Measurements from ENCODE around the gene FTL.

DNA sequence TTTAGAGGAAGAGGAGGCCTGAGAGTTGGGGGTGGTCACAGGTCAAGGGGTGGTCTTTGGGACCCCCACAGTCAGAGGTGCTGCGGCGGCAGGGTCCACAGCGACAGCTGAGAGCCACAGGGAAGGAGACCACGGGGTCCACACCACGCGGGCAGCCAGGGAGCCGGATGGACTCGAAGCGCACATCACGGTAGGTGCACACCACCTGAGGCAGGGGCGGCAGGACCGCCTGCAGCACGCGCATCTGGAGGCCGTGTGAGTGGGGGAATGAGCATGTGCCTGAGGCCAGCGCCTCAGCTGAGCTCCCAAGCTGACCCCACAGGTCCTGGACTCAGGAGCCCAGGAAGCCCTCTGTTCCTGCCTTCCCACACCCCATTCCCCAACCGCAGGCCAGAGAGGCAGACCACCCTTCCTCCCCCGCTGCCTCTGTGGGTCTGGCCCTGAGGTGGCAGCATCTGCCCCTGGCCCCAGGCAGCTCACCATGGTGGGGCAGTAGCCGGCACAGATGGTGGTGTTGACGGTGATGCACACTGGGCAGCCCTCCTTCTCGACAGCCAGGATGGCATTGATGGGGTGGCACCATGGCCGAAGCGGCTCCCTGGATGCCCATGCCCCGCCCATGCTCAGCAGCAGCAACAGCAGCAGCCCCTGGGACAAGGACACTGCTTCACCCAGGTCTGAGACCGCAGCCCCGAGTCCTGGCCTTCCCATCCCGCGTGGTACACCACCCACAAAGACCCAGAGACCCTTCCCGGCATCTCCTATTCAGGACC lies 51.1 kb downstream of the FTL start:
- TF ChIP-seq, protein P1, sequence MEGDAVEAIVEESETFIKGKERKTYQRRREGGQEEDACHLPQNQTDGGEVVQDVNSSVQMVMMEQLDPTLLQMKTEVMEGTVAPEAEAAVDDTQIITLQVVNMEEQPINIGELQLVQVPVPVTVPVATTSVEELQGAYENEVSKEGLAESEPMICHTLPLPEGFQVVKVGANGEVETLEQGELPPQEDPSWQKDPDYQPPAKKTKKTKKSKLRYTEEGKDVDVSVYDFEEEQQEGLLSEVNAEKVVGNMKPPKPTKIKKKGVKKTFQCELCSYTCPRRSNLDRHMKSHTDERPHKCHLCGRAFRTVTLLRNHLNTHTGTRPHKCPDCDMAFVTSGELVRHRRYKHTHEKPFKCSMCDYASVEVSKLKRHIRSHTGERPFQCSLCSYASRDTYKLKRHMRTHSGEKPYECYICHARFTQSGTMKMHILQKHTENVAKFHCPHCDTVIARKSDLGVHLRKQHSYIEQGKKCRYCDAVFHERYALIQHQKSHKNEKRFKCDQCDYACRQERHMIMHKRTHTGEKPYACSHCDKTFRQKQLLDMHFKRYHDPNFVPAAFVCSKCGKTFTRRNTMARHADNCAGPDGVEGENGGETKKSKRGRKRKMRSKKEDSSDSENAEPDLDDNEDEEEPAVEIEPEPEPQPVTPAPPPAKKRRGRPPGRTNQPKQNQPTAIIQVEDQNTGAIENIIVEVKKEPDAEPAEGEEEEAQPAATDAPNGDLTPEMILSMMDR (IDR thresholded peaks at IDR 0.05; ENCODE audit: insufficient read depth, low read length), result no peak
- no peak for TF ChIP-seq SPI1 (IDR thresholded peaks at IDR 0.05; ENCODE audit: borderline replicate concordance, low read depth)
- TF ChIP-seq, protein P2, sequence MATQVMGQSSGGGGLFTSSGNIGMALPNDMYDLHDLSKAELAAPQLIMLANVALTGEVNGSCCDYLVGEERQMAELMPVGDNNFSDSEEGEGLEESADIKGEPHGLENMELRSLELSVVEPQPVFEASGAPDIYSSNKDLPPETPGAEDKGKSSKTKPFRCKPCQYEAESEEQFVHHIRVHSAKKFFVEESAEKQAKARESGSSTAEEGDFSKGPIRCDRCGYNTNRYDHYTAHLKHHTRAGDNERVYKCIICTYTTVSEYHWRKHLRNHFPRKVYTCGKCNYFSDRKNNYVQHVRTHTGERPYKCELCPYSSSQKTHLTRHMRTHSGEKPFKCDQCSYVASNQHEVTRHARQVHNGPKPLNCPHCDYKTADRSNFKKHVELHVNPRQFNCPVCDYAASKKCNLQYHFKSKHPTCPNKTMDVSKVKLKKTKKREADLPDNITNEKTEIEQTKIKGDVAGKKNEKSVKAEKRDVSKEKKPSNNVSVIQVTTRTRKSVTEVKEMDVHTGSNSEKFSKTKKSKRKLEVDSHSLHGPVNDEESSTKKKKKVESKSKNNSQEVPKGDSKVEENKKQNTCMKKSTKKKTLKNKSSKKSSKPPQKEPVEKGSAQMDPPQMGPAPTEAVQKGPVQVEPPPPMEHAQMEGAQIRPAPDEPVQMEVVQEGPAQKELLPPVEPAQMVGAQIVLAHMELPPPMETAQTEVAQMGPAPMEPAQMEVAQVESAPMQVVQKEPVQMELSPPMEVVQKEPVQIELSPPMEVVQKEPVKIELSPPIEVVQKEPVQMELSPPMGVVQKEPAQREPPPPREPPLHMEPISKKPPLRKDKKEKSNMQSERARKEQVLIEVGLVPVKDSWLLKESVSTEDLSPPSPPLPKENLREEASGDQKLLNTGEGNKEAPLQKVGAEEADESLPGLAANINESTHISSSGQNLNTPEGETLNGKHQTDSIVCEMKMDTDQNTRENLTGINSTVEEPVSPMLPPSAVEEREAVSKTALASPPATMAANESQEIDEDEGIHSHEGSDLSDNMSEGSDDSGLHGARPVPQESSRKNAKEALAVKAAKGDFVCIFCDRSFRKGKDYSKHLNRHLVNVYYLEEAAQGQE (IDR thresholded peaks at IDR 0.05; ENCODE audit: insufficient replicate concordance, low read depth), result no peak
